Measurements from ENCODE around the gene ZDHHC5.

Gene ZDHHC5

DNA sequence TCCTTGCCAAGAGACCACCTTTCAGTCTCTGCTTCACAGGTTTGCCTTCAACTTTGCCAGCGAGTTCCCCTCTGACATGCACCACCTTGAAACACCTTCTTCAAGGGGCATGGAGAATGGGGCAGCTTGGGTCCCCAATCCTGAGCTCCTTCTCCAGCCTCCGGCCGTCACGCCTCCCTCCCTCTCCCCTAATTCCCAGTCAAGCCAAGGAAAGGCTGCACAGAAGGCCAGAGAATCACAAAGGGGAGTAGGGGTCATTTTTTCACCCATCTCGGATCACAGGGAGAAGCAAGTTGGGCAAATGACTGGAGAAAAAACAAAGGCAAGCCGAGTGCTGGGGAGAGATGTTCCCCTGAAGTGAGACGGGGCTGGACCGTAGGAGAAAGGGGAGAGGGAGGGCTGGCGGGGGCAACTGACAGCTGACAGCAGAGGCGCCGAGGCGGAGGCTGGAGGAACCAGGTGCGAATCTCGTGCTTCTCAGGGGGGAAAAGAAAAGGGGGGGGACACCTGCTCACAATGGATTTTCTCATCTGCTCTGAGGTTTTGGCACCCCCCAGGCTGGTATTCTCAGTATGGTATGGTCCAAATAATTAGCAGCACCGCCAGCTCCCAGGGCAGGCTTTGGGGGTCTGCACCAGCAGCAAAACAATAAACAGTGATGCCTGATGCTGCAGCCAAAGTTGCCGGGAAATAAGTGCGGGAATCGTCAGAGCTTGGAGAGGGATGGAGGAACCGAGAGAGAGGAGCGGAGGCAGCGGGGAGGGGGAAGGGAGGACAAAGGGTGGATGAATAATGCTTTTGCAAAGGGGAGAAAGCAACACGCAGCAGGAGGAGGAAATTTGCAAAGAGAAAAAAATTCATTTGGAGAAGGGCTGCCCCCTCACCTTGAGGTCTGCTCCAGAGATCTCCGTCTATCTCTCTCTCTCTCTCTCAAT lies 18.8 kb upstream of the ZDHHC5 start (continued):
- TF ChIP-seq, protein P1, sequence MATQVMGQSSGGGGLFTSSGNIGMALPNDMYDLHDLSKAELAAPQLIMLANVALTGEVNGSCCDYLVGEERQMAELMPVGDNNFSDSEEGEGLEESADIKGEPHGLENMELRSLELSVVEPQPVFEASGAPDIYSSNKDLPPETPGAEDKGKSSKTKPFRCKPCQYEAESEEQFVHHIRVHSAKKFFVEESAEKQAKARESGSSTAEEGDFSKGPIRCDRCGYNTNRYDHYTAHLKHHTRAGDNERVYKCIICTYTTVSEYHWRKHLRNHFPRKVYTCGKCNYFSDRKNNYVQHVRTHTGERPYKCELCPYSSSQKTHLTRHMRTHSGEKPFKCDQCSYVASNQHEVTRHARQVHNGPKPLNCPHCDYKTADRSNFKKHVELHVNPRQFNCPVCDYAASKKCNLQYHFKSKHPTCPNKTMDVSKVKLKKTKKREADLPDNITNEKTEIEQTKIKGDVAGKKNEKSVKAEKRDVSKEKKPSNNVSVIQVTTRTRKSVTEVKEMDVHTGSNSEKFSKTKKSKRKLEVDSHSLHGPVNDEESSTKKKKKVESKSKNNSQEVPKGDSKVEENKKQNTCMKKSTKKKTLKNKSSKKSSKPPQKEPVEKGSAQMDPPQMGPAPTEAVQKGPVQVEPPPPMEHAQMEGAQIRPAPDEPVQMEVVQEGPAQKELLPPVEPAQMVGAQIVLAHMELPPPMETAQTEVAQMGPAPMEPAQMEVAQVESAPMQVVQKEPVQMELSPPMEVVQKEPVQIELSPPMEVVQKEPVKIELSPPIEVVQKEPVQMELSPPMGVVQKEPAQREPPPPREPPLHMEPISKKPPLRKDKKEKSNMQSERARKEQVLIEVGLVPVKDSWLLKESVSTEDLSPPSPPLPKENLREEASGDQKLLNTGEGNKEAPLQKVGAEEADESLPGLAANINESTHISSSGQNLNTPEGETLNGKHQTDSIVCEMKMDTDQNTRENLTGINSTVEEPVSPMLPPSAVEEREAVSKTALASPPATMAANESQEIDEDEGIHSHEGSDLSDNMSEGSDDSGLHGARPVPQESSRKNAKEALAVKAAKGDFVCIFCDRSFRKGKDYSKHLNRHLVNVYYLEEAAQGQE (tag by site-specific recombination; IDR thresholded peaks at IDR 0.05), result no peak
- TF ChIP-seq EGR2 (tag by site-specific recombination; IDR thresholded peaks at IDR 0.05; ENCODE audit: low read depth) (no peak), KLF7 (tag by site-specific recombination; IDR thresholded peaks at IDR 0.05; ENCODE audit: borderline replicate concordance) (no peak), SP7 (tag by site-specific recombination; IDR thresholded peaks at IDR 0.05) (no peak), ZNF416 (tag by site-specific recombination; IDR thresholded peaks at IDR 0.05) (no peak)
- TF ChIP-seq, protein P2, sequence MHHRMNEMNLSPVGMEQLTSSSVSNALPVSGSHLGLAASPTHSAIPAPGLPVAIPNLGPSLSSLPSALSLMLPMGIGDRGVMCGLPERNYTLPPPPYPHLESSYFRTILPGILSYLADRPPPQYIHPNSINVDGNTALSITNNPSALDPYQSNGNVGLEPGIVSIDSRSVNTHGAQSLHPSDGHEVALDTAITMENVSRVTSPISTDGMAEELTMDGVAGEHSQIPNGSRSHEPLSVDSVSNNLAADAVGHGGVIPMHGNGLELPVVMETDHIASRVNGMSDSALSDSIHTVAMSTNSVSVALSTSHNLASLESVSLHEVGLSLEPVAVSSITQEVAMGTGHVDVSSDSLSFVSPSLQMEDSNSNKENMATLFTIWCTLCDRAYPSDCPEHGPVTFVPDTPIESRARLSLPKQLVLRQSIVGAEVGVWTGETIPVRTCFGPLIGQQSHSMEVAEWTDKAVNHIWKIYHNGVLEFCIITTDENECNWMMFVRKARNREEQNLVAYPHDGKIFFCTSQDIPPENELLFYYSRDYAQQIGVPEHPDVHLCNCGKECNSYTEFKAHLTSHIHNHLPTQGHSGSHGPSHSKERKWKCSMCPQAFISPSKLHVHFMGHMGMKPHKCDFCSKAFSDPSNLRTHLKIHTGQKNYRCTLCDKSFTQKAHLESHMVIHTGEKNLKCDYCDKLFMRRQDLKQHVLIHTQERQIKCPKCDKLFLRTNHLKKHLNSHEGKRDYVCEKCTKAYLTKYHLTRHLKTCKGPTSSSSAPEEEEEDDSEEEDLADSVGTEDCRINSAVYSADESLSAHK (tag by site-specific recombination; IDR thresholded peaks at IDR 0.05), result no peak

DNA sequence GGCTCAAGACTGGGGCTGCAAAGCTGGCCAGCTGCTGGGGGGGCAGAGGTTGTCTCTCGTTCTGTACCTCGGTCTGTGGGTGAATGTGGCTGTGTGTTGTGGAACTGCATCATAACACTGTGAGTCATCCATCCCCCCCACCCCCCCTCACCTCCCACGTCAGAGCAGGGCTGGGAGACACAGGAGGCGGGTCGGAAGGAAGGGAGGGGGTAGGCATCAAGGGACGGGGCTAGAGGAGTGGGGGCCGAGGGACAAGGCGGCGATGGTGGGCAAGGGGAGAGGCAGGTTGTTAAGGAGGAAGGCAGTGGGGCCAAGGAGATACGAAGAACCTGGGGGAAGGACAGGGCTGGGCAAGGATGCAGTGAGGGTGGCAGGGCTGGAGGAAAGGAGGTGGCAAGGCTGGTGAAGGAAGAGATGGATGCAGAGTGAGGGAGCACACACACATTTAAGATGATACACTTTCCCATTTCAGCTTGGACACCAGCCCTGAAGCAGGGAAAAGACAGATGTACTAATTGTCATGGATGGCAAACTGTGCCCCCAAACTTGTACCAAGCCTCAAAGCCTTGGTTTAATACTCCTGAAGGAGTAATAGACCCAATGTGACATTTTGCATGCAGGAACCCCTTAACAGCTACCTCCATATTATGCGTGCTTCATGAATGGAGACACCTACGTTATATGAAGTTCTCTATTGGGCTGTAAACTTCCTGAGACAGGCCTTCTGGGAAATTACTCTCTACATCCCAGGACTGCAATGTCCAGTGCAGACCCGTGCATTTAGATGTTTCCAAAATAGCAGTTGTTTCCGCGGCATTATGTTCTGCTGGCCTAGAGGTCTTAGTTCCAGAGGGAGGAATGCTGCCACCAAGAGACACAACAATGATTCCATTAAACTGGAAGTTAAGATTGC lies 17.8 kb upstream of the ZDHHC5 start, which contains the start of gene YPEL4:
TSS of gene YPEL4 (minus strand) at position 87 of the 913 bp plus-strand sequence. CDS start 2,805 bp downstream, outside the sequence.
- H3K9me3 ChIP-seq (ENCODE audit: control insufficient read depth, insufficient read depth, low read depth, low read length), result no peaks in the 10 kb centered on the region
- POLR2A ChIA-PET, result interaction anchor here (0.8 kb wide), 1 partner anchor 11 kb away, joined by 3 read pairs; no protein-coding TSS in a partner anchor
- H3K4me3 ChIP-seq (ENCODE audit: low read depth, low read length), result peak within 1 kb of the TSS; percentile 42
- no peaks in the 10 kb centered on the region for H3K36me3 ChIP-seq (ENCODE audit: control insufficient read depth in 2 of 2, insufficient read depth in 1 of 2, low read length in 2 of 2)
- H3K27ac ChIP-seq (ENCODE audit: extremely low read depth, low read depth, low read length), result no peak within 1 kb of the TSS
- H3K4me1 ChIP-seq (ENCODE audit: control insufficient read depth, insufficient read depth, low read length), result 0 out of 2 replicates have a peak, but pooled peaks cover 6% of the 10 kb centered on the region
- CTCF ChIA-PET, result interaction anchor here (0.9 kb wide), 1 partner anchor 123 kb away, joined by 4 read pairs; no protein-coding TSS in a partner anchor
- TF ChIP-seq ZNF214 (tag by site-specific recombination; IDR thresholded peaks at IDR 0.05; ENCODE audit: borderline replicate concordance) (no peak), RBAK (tag by site-specific recombination; IDR thresholded peaks at IDR 0.05) (no peak), ZNF133 (tag by site-specific recombination; IDR thresholded peaks at IDR 0.05) (0 out of 2 replicates have a peak, but pooled peaks have one; percentile 12), ZNF184 (tag by site-specific recombination; IDR thresholded peaks at IDR 0.05) (no peak), ZNF677 (tag by site-specific recombination; IDR thresholded peaks at IDR 0.05) (no peak), ZNF510 (tag by site-specific recombination; IDR thresholded peaks at IDR 0.05; ENCODE audit: insufficient replicate concordance) (no peak), ZNF843 (tag by site-specific recombination; IDR thresholded peaks at IDR 0.05) (no peak), ZNF366 (tag by site-specific recombination; conservative IDR thresholded peaks at IDR 0.05) (peak; percentile 54), KLF7 (tag by site-specific recombination; IDR thresholded peaks at IDR 0.05; ENCODE audit: borderline replicate concordance) (no peak), EGR2 (tag by site-specific recombination; IDR thresholded peaks at IDR 0.05; ENCODE audit: low read depth) (peak; percentile 72), ZNF132 (tag by site-specific recombination; IDR thresholded peaks at IDR 0.05; ENCODE audit: borderline replicate concordance) (no peak), ZBTB17 (tag by site-specific recombination; IDR thresholded peaks at IDR 0.05) (no peak), ZNF624 (tag by site-specific recombination; IDR thresholded peaks at IDR 0.05) (no peak)
- TF ChIP-seq, protein P2 (tag by site-specific recombination; IDR thresholded peaks at IDR 0.05), result no peak
- TF ChIP-seq, protein P3, sequence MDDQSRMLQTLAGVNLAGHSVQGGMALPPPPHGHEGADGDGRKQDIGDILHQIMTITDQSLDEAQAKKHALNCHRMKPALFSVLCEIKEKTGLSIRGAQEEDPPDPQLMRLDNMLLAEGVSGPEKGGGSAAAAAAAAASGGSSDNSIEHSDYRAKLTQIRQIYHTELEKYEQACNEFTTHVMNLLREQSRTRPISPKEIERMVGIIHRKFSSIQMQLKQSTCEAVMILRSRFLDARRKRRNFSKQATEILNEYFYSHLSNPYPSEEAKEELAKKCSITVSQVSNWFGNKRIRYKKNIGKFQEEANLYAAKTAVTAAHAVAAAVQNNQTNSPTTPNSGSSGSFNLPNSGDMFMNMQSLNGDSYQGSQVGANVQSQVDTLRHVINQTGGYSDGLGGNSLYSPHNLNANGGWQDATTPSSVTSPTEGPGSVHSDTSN (CRISPR knock-in tag; IDR thresholded peaks at IDR 0.05), result no peak
- TF ChIP-seq, protein P4, sequence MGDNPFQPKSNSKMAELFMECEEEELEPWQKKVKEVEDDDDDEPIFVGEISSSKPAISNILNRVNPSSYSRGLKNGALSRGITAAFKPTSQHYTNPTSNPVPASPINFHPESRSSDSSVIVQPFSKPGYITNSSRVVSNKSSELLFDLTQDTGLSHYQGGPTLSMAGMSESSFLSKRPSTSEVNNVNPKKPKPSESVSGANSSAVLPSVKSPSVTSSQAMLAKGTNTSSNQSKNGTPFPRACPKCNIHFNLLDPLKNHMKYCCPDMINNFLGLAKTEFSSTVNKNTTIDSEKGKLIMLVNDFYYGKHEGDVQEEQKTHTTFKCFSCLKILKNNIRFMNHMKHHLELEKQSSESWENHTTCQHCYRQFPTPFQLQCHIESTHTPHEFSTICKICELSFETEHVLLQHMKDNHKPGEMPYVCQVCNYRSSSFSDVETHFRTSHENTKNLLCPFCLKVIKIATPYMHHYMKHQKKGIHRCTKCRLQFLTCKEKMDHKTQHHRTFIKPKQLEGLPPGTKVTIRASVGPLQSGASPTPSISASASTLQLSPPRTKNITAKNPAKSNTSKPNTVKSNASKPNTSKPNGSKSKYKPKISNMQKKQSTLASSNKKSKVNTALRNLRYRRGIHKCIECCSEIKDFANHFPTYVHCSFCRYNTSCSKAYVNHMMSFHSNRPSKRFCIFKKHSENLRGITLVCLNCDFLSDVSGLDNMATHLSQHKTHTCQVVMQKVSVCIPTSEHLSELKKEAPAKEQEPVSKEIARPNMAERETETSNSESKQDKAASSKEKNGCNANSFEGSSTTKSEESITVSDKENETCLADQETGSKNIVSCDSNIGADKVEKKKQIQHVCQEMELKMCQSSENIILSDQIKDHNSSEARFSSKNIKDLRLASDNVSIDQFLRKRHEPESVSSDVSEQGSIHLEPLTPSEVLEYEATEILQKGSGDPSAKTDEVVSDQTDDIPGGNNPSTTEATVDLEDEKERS (tag by site-specific recombination; IDR thresholded peaks at IDR 0.05), result no peak

All from HEK293 (cell line).